ENCODE measurements around the gene CYP2U1.

CYP2U1 gene

DNA sequence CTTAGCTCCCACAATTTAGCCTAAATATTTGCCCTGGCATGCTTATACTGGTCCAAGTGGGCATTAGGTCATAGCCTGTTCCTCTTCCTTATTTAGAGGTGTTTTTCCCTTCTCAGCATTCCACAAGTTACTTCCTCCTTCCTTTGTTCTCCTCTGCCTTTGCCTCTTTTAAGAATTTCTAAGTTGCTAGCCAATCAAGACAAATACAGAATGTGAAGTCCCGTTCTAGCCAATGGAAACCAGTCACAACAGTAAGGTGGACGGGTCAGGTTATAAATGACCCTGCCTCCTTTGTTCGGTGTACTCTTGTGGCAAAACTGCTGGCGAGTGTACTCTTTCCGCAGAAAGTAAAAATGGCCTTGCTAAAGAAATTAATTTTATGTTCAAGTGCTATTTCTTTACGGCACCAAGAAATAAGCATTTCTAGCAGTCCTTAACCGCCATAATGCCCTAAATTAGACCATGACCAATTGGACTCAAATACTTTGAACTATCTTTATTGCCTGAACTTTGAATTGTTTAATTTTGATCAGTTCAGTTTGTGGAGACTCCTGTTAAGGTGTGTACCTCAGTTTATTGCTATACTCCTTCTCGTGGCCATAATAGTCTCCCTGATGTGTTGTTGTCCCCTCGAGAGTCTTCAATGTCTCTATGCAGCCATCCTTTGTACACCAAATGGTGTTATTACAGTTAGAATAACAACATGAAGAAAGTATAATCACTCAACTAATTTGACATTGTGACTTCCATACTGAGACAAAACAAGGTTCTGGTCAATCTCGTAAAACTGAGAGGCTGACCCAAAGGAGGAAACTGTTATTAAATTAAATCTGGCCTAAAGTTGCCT lies 56.8 kb downstream of the CYP2U1 start:
- no peak for DNase-seq

DNA sequence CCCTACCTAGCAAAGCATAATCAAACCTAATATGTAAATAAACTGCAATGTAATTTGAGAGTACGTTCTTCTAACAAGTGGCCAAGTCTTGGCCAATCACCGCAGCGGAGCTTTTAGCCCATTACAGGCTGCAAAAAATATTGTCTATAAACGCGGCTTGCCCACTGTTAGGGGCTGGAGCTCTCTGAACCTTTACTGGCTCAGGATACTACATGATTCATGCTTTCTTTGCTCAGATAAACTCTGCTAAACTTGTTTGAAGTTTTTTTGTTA lies 57.4 kb downstream of the CYP2U1 start:
- no peak for DNase-seq

DNA sequence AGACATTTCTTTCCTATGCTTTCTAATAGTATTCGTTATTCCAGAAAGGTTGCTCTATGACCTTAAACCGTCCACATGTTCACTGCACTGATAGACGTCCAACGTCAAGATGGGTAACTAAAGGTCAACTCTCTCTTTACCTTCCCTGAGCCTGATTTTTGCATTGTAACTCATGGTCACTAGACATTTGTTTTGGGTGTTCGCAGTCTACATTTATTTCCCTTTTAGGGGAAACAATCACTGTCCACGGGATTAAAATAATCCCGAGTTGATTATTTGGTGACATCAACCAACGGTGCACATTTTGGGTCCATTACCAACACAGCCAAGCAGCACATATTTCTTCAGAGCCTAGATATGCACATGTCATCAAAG lies 57.8 kb downstream of the CYP2U1 start:
- no peak for DNase-seq

DNA sequence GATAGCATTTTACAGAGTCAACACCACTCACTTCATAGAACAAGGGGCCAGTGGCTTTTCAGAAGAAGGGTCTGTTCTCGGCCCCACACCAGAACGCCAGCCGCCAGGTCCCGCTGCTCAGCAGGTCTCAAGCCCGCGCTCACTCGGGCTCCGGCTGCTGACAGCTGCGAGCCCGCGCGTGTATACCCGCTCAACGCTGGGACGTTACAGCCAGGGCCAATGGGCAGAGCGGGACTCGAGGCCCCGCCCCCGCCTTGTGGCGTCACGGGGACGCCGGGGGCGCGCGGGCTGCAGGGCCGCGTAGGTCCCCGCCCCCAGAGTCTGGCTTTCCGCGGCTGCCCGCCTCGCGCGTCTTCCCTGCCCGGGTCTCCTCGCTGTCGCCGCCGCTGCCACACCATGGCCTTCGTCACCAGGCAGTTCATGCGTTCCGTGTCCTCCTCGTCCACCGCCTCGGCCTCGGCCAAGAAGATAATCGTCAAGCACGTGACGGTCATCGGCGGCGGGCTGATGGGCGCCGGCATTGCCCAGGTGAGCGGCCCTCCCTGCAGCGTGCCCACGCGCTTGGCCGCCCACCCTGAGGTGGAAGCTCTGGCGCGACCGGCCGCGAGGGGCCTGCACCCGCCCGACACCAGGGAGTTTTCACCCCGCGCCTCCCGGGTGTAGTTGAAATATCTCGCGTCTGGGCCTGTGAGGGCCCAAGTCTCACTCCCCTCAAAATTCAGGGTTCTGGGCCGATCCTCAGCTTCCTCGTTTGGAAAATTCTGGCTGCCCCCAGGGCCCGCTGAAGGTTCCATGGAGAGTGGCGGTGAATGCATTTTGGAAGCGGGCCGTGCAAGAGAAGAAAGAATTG lies 58.4 kb downstream of the CYP2U1 start, which contains the start of gene HADH:
Gene HADH, plus strand, starts transcription at position 353 of the 850 bp plus-strand sequence. Its CDS starts 44 bp downstream, at position 397.
- DNase-seq: peak; percentile 94

DNA sequence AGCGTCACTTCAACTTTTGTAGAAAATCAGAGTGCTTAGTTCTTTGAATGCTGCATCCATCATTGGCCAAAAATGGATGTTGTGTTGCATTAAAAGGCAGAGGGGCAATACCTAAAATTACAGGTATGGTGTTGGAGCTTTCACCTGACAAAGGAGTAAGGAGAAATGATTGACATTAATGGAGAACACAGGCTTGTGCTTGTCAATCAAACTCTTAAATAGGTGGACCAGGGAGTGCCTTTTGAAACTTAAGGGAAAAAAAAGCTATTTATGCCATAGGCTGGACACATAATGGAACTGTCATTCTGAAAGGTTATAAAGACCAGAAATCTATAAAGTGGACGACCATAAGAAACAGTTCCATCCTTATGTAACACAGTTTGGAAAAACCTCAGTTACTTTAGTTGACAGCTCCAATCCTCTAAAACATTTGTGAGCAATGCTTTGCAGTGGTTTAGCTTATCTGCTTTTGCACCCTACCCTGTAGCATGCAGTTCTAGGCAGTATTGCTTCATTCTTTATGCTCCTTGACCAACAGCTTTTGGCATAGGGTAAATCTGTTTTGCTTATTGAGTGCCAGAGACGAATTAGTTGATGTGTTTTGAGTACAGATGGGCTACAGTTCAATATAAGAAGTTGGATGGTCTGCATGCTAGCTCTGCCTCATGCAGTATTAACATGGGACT lies 60.7 kb downstream of the CYP2U1 start:
- no peak for DNase-seq

DNA sequence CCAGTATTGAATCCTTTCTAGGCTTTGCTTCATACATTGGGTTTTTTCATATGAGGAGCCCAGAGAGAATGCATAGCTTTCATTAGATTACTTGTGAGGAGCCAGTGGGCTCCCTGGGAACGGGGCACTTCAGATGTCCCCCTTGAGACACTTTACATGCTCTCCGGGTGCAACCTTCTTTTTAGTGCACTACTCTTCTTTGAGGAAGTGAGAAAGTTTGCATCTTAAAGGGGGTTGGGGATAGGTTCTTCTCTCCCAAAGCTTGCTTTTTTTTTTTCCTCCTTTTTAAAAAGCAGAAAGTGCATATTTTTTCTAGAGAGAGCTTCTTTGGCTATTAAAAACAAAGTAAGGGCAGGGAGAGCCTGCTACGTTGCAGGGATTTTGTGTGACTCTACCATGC lies 62.6 kb downstream of the CYP2U1 start:
- no peak for DNase-seq

DNA sequence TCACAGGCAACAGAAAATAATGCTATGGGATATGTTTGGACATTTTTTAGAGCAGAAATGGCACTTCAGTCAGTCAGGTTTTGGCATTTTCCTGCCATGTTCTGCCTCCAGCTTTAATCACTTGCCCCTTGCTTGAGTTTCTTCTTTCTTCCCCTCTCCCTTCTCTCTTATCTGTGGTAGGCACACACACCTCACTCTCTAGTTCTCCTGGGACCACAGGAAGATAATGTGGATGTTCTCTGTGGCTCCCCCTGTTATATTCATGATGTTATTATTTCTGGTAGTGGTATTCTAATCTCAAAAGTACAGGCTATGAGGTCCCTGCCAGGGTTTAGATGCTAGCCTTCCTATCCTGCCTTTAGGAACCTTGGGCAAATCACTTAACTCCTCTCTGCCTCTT lies 63.5 kb downstream of the CYP2U1 start:
- DNase-seq: no peak

DNA sequence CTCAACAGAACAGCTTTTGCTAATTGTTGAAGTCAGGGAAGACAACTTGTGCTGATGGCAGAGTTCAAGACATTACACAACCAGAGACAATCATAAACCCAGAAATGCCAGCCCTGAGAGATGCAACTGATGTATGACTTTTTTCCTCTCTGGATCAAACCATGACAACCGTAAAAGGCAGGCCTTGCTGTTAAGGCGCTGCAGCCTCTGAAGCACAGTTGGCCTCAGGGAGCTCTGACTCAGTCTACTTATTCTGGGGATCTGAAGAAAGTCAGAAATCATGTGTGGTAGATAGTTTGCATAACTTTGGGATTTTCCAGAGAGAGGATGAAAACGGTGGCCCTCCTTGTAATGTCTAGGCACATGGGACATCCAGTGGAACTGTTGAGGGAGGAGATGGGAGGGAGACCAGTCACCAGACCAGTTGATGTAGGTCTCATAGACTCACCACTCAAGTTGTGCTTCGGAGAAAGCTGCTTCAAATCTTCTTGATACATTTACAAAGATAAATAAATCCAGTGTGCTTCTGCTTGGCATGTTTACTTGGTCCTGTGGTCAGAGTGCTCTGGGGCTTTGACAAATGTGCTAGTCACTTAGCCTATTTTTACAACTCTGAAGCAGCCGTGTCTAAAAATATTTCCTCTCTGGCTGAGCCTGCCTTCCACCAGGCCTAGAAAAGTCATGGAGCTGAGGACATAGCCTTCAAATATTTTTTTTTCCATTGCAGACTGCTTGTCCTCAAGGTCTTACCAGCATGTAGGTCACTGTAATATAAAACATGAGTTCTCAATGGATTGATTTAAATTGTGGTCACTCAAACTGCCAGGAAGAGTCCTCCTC lies 65.8 kb downstream of the CYP2U1 start:
- DNase-seq: no peak

DNA sequence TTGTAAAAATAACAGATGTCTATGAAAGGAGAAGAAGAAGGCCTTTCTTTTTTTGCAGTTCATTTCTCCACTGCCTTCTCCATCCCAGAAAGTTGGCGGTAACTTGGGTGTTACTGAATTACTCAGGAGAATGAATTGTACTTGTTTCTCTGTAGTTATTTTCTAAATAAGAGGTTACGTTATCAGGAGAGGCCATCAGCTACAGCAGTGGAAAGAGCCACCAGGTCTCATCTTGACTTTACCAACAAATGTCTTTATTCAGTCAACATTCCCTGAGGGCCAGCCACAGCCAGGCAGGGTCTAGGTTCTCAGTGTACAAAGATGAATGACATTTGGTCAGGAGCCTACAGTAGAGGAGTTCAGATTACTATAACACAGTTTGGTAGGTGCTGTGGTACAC lies 66.4 kb downstream of the CYP2U1 start:
- DNase-seq: no peak

DNA sequence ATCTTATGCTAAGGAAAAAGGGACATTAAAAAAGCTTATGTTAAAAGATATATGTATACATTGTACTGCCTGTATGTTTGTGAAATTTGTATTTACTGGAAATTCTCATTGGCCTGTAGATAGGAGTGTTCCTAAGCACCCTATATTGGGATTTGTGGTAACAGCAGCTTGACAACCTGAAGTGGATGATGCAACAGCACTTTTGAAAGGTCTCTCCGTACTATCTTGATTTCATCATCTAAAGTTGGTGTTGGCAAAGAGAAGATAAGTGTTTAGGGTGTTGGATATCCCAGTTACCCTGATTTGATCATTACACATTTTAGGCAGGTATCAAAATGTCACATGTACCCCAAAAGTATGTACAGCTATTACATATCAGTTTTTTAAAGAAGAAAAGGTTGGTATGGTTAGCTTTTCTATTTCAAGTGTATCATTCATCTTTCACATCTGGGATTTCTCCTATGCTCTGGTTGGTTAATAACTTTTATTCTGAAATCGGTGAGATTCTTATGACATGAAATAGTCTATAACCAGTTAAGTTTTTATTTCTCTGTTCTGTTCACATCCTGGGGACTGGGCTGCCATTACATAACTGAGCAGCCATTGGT lies 68.7 kb downstream of the CYP2U1 start:
- DNase-seq: no peak

DNA sequence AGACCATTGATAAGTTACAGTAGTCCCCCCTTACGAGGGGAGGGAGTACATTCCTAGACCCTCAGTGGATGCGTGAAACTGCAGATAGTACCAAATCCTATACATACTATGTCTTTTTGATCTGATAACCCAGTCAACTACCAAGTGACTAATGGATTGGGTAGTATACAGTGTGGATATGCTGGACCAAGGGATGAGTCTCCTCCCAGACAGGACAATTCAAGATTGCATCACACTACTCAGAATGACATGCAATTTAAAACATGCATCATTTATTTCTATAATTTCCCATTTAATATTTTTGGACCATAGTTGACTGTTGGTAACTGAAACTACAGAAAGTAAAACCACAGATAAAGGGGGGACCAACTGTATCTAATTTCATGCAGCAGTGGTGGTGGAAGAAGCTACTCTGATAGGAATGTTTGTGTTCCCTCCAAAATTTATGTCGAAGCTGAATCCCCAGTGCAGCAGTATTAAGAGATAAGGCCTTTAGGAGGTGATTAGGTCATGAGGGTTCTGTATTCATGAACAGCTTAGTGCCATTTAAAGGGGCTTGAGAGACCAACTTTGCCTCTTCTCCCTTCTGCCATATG lies 70.3 kb downstream of the CYP2U1 start:
- no peak for DNase-seq

Data from CD4-positive, alpha-beta T cell treated with Interleukin-12 subunit alpha and Interleukin-12 subunit beta, for 1 hour (primary cell).